A549 (cell line): ENCODE measurements around the gene RTEL1. TPM values are rescaled to one million over a fixed set of nuclear protein-coding genes. Genes with fewer than 3 reads are reported as not detected.

Experiments
- ATAC-seq, 2 experiments: fragments of 200-7000 bp in 1 of 2; fragments of >200 bp in 1 of 2; cut with Nextera tagmentation in 1 of 2; cut with Tn5 transposase in 1 of 2; 3 replicates each; pipeline versions ENCODE4 v1.8.0 to v1.9.1; 2018 to 2020; ENCODE audit warnings: mild to moderate bottlenecking in 1 of 2, moderate library complexity in 1 of 2
- CTCF ChIA-PET: fragments of 300-600 bp; sonication (Branson Sonifier 250); formaldehyde crosslinking; extraction: SDS; loops from one replicate; lab custom pipeline; 2021; ENCODE audit warnings: antibody characterized with exemption, inconsistent platforms; lab: Yijun Ruan, JAX
- POLR2A ChIA-PET: fragments of 350-600 bp; formaldehyde crosslinking; extraction: SDS; loops from one replicate; lab custom pipeline; 2021; ENCODE audit warnings: antibody characterized with exemption, inconsistent platforms; lab: Yijun Ruan, JAX
- DNase-seq, 2 experiments: peaks; one replicate each; pipeline versions ENCODE4 v3.0.0 to v3.0.0-alpha.2; 2011 to 2016; ENCODE audit warnings: low read depth in 1 of 2, low spot score in 1 of 2
- FAIRE-seq: peaks from 2 replicates; lab custom pipeline; 2011; peaks lifted over from hg19 to GRCh38; lab: Jason Lieb, UNC
- H3K27ac ChIP-seq, 2 experiments: fragments of >200 bp; sonication (Bioruptor Twin); formaldehyde crosslinking; 3 replicates each; pipeline ENCODE4 v1.5.1; 2016 to 2017
- H3K4me1 ChIP-seq: fragments of >200 bp; sonication (Bioruptor Twin); formaldehyde crosslinking; 3 replicates; pipeline ENCODE4 v1.6.1; 2016
- H3K4me2 ChIP-seq: fragments of >200 bp; sonication (Bioruptor Twin); formaldehyde crosslinking; 3 replicates; pipeline ENCODE4 v1.6.1; 2016
- H3K4me3 ChIP-seq: fragments of >200 bp; sonication (Bioruptor Twin); formaldehyde crosslinking; 3 replicates; pipeline ENCODE4 v1.5.1; 2016
- H3K9me3 ChIP-seq: fragments of >200 bp; sonication (Bioruptor Twin); formaldehyde crosslinking; 3 replicates; pipeline ENCODE4 v1.6.1; 2016
- BCL3 ChIP-seq: fragments of >200 bp; sonication (Bioruptor Twin); formaldehyde crosslinking; IDR thresholded peaks from 3 replicates; pipeline ENCODE4 v1.6.1; 2016
- CEBPB ChIP-seq, 2 experiments: fragments of >200 bp in 1 of 2; sonication (Bioruptor Twin) in 1 of 2; formaldehyde crosslinking in 1 of 2; IDR thresholded peaks; 2 replicates each; pipeline ENCODE4 v1.6.1; 2012 to 2016
- CHD2 ChIP-seq: fragments of 150-350 bp; IDR thresholded peaks from 2 replicates; pipeline ENCODE4 v1.6.1; 2014; ENCODE audit warnings: low read length; ENCODE audit not compliant: partially characterized antibody
- EHMT2 ChIP-seq: fragments of 200-600 bp; sonication (generic); IDR thresholded peaks from 2 replicates; pipeline ENCODE4 v1.6.1; 2016; ENCODE audit warnings: antibody characterized with exemption, low read depth, mild to moderate bottlenecking, moderate library complexity
- EP300 ChIP-seq, 2 experiments: fragments of >200 bp; sonication (Bioruptor Twin); formaldehyde crosslinking; IDR thresholded peaks; 2 replicates in 1 of 2; 3 replicates in 1 of 2; pipeline ENCODE4 v1.6.1; 2016 to 2017
- FOXS1 ChIP-seq: fragments of 250-450 bp; sonication (Bioruptor Pico); IDR thresholded peaks from 2 replicates; pipeline ENCODE4 v1.5.0; 2020; ENCODE audit warnings: mild to moderate bottlenecking, moderate library complexity
- GATA3 ChIP-seq: IDR thresholded peaks from 2 replicates; pipeline ENCODE4 v1.6.1; 2012; ENCODE audit warnings: borderline replicate concordance
- HOXA7 ChIP-seq: fragments of 250-450 bp; sonication (Bioruptor Pico); IDR thresholded peaks from 2 replicates; pipeline ENCODE4 v1.5.0; 2020; ENCODE audit warnings: mild to moderate bottlenecking, moderate library complexity
- HOXB13 ChIP-seq: fragments of 250-450 bp; sonication (Bioruptor Pico); IDR thresholded peaks from 2 replicates; pipeline ENCODE4 v1.5.0; 2020; ENCODE audit warnings: low read depth, mild to moderate bottlenecking, moderate library complexity
- HOXB5 ChIP-seq: fragments of 250-450 bp; sonication (Bioruptor Pico); IDR thresholded peaks from 2 replicates; pipeline ENCODE4 v1.5.0; 2020; ENCODE audit warnings: mild to moderate bottlenecking, moderate library complexity
- JUN ChIP-seq, 2 experiments: fragments of >200 bp; sonication (Bioruptor Twin); formaldehyde crosslinking; IDR thresholded peaks; 2 replicates in 1 of 2; 3 replicates in 1 of 2; pipeline ENCODE4 v1.6.1; 2016 to 2017
- JUNB ChIP-seq: fragments of >200 bp; sonication (Bioruptor Twin); formaldehyde crosslinking; IDR thresholded peaks from 2 replicates; pipeline ENCODE4 v1.6.1; 2016
- KDM5A ChIP-seq: fragments of 200-600 bp; sonication (generic); IDR thresholded peaks from 2 replicates; pipeline ENCODE4 v1.6.1; 2016; ENCODE audit warnings: antibody characterized with exemption, mild to moderate bottlenecking
- MAFK ChIP-seq: fragments of 450-650 bp; IDR thresholded peaks from 2 replicates; pipeline ENCODE4 v1.6.1; 2014; ENCODE audit not compliant: partially characterized antibody
- MAX ChIP-seq: IDR thresholded peaks from 2 replicates; pipeline ENCODE4 v1.6.1; 2012
- MAZ ChIP-seq: fragments of 150-350 bp; IDR thresholded peaks from 2 replicates; pipeline ENCODE4 v1.6.1; 2014; ENCODE audit warnings: antibody characterized with exemption, low read depth, low read length, borderline replicate concordance
- NPAS2 ChIP-seq: fragments of 250-450 bp; sonication (Bioruptor Pico); IDR thresholded peaks from 2 replicates; pipeline ENCODE4 v1.8.0; 2022; ENCODE audit warnings: mild to moderate bottlenecking, moderate library complexity, borderline replicate concordance
- NR3C1 ChIP-seq: fragments of >200 bp; sonication (Bioruptor Twin); formaldehyde crosslinking; IDR thresholded peaks from 3 replicates; pipeline ENCODE4 v1.6.1; 2017
- POLR2A ChIP-seq: IDR thresholded peaks from 2 replicates; pipeline ENCODE4 v1.6.1; 2012; ENCODE audit warnings: mild to moderate bottlenecking, low read length
- POLR2AphosphoS2 ChIP-seq: conservative IDR thresholded peaks from 2 replicates; pipeline ENCODE4 v1.6.1; 2012; ENCODE audit warnings: low read length, improper control_type of control experiment, inconsistent platforms
- RFX5 ChIP-seq: fragments of 450-650 bp; IDR thresholded peaks from 2 replicates; pipeline ENCODE4 v1.7.1; 2014; ENCODE audit warnings: antibody characterized with exemption, mild to moderate bottlenecking, moderate library complexity
- TFCP2L1 ChIP-seq: fragments of 250-450 bp; sonication (Bioruptor Pico); IDR thresholded peaks from 2 replicates; pipeline ENCODE4 v1.5.0; 2021; ENCODE audit warnings: mild to moderate bottlenecking
- ZC3H11A ChIP-seq: fragments of 450-650 bp; IDR thresholded peaks from 2 replicates; pipeline ENCODE4 v1.6.1; 2014; ENCODE audit warnings: antibody characterized with exemption, mild to moderate bottlenecking
- WGBS: methylation state at CpG from one replicate; pipeline ENCODE4 v1.1.6; 2017; ENCODE audit errors: missing lambda C conversion rate; 5-methylcytosine and 5-hydroxymethylcytosine counted together
- polyA plus RNA-seq, 4 experiments: library from polyadenylated mRNA; depleted of rRNA in 3 of 4; stranded (reverse); fragments of >200 nt; fragmentation: RNase III in 1 of 4; extraction: RNeasy Plus Mini Kit Qiagen cat#74134 plus additional on column Dnase treatment in 1 of 4; gene quantifications; 2 replicates in 3 of 4; 3 replicates in 1 of 4; pipeline ENCODE4 v1.2.3, GENCODE V29; 2011 to 2017
- TF ChIP-seq, protein P1 (sequence below): fragments of 450-650 bp; IDR thresholded peaks from 2 replicates; pipeline ENCODE4 v1.6.1; 2014; ENCODE audit warnings: antibody characterized with exemption
- TF ChIP-seq, protein P2 (sequence below): fragments of 150-350 bp; IDR thresholded peaks from 2 replicates; pipeline ENCODE4 v1.6.1; 2014; ENCODE audit warnings: low read depth, mild to moderate bottlenecking, low read length
- TF ChIP-seq, protein P3 (sequence below): IDR thresholded peaks from 2 replicates; pipeline ENCODE4 v1.6.1; 2012; ENCODE audit warnings: low read depth, borderline replicate concordance

RTEL1 gene
- polyA plus RNA-seq, 2 of the 4 experiments (the other 2 are of a cell fraction), result 11.3 to 12.6 TPM

GRCh38 chr20:63685269-63686026 is 27.3 kb downstream of the RTEL1 start:
- Histone ChIP-seq H3K4me3 (no peak overlapping the region), H3K4me2 (no peak overlapping the region; the same call in 2 of the 3 replicates), H3K27ac (peak overlapping the region in 1 of 2 experiments; percentile 83; a peak in 3 of 6 replicates), H3K4me1 (peaks cover 42% of the 10 kb centered on the region), H3K9me3 (no peaks in the 10 kb centered on the region)
- ChIA-PET CTCF (no interaction called here), POLR2A (no interaction called here)
- DNase-seq (no peak), ATAC-seq (no peak), FAIRE-seq (no peak)
- TF ChIP-seq CEBPB (IDR thresholded peaks at IDR 0.05), result no peak
- no peak for TF ChIP-seq POLR2AphosphoS2
- TF ChIP-seq MAFK, result no peak
- TF ChIP-seq POLR2A, result no peak
- no peak for TF ChIP-seq EP300 (IDR thresholded peaks at IDR 0.05)
- TF ChIP-seq EHMT2, result no peak
- TF ChIP-seq TFCP2L1 (CRISPR knock-in tag), result no peak
- TF ChIP-seq, protein P1, sequence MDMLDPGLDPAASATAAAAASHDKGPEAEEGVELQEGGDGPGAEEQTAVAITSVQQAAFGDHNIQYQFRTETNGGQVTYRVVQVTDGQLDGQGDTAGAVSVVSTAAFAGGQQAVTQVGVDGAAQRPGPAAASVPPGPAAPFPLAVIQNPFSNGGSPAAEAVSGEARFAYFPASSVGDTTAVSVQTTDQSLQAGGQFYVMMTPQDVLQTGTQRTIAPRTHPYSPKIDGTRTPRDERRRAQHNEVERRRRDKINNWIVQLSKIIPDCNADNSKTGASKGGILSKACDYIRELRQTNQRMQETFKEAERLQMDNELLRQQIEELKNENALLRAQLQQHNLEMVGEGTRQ, result no peak
- no peak for TF ChIP-seq KDM5A
- TF ChIP-seq JUN (IDR thresholded peaks at IDR 0.05), result no peak
- TF ChIP-seq, protein P2, sequence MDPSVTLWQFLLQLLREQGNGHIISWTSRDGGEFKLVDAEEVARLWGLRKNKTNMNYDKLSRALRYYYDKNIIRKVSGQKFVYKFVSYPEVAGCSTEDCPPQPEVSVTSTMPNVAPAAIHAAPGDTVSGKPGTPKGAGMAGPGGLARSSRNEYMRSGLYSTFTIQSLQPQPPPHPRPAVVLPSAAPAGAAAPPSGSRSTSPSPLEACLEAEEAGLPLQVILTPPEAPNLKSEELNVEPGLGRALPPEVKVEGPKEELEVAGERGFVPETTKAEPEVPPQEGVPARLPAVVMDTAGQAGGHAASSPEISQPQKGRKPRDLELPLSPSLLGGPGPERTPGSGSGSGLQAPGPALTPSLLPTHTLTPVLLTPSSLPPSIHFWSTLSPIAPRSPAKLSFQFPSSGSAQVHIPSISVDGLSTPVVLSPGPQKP, result no peak
- no peak for TF ChIP-seq GATA3
- no peak for TF ChIP-seq NPAS2 (CRISPR knock-in tag)
- no peak for TF ChIP-seq MAX
- TF ChIP-seq FOXS1 (CRISPR knock-in tag), result no peak
- no peak for TF ChIP-seq HOXB13 (CRISPR knock-in tag)
- TF ChIP-seq HOXA7, result no peak
- no peak for TF ChIP-seq HOXB5 (CRISPR knock-in tag)
- no peak for TF ChIP-seq BCL3
- WGBS, result 92% methylated on average over 18 of the region's 21 CpGs

GRCh38 chr20:63686094-63686491 is 28.0 kb downstream of the RTEL1 start:
- CTCF ChIA-PET, result no interaction called here
- WGBS, result 93% methylated on average over 16 of the region's 24 CpGs
- H3K4me3 ChIP-seq, result no peak overlapping the region
- H3K4me2 ChIP-seq, result peak overlapping the region; percentile 26
- no peak for TF ChIP-seq MAZ
- no peak for TF ChIP-seq CEBPB (IDR thresholded peaks at IDR 0.05)
- TF ChIP-seq GATA3, result no peak
- TF ChIP-seq RFX5, result no peak
- no peak for TF ChIP-seq EP300 (IDR thresholded peaks at IDR 0.05)
- TF ChIP-seq BCL3, result no peak
- TF ChIP-seq JUNB, result no peak
- TF ChIP-seq NR3C1, result no peak
- TF ChIP-seq MAX, result no peak
- TF ChIP-seq CHD2, result no peak
- TF ChIP-seq, protein P3, sequence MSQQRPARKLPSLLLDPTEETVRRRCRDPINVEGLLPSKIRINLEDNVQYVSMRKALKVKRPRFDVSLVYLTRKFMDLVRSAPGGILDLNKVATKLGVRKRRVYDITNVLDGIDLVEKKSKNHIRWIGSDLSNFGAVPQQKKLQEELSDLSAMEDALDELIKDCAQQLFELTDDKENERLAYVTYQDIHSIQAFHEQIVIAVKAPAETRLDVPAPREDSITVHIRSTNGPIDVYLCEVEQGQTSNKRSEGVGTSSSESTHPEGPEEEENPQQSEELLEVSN, result no peak
- no peak for TF ChIP-seq HOXA7
- TF ChIP-seq MAFK, result no peak
- TF ChIP-seq ZC3H11A, result no peak
- TF ChIP-seq, all 56 proteins: peak for 0
- DNase-seq, result no peak
- Histone ChIP-seq H3K4me1 (peaks cover 46% of the 10 kb centered on the region), H3K27ac (peak overlapping the region; percentile 47 to 83), H3K9me3 (no peaks in the 10 kb centered on the region)
- ATAC-seq, result no peak
- POLR2A ChIA-PET, result interaction anchor here (0.6 kb wide), 1 partner anchor 13 kb away, joined by 3 read pairs; no protein-coding TSS in a partner anchor
- no peak for FAIRE-seq
